Measurements from ENCODE around the gene TENT4B.

The TENT4B gene

DNA sequence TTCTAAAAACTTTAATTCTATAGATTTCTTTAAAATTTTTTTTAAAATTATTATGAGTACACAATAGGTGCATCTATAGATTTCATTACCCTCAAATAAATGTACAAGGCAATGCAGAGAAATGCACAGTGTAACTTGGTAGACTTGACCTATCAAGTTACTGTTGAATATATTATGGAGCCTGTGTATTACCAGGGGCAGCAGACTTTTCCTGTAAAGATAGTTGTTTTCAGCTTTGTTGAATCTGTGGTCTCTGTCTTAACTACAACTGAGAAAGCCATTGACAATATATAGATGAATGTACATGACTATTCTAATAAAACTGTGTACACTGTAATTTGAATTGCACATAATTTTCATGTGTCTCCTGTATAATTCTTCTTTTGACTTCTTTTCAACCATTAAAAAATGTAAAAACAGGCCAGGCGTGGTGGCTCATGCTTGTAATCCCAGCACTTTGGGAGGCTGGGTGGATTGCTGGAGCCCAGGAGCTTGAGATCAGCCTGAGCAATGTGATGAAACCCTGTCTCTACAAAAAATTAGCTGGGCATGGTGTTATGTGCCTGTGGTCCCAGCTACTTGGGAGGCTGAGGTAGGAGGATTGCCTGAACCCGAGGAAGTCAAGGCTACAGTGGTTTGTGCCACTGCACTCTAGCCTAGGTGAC, 39.4 kb downstream of the TENT4B start:
- no peak for DNase-seq (ENCODE audit: low read depth)
- H3K4me3 ChIP-seq (ENCODE audit: control insufficient read depth, low read depth, low read length) = no peak overlapping the region
- TF ChIP-seq, protein P1, sequence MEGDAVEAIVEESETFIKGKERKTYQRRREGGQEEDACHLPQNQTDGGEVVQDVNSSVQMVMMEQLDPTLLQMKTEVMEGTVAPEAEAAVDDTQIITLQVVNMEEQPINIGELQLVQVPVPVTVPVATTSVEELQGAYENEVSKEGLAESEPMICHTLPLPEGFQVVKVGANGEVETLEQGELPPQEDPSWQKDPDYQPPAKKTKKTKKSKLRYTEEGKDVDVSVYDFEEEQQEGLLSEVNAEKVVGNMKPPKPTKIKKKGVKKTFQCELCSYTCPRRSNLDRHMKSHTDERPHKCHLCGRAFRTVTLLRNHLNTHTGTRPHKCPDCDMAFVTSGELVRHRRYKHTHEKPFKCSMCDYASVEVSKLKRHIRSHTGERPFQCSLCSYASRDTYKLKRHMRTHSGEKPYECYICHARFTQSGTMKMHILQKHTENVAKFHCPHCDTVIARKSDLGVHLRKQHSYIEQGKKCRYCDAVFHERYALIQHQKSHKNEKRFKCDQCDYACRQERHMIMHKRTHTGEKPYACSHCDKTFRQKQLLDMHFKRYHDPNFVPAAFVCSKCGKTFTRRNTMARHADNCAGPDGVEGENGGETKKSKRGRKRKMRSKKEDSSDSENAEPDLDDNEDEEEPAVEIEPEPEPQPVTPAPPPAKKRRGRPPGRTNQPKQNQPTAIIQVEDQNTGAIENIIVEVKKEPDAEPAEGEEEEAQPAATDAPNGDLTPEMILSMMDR (conservative IDR thresholded peaks at IDR 0.05; ENCODE audit: control insufficient read depth, insufficient read depth, low read depth, low read length) = no peak

DNA sequence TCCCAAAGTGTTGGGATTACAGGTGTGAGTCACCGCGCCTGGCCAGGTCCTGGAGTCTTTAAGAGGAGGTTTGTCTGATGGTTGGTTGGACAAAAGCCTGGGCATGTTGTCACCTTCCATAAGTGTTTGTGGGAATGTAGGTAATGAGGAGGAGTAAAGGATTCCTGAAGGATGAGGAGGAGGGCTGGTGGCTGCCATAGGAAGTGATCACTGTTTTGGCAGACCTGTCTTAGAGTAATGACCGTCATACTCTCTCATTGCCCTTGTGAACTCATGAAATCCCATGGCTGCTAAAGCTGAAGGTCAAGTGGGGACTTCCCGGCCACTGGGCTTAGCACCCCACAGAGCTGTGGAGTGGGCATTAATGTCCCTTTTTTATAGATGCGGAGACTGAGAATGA, 40.5 kb downstream of the TENT4B start:
- TF ChIP-seq, protein P1 (conservative IDR thresholded peaks at IDR 0.05; ENCODE audit: control insufficient read depth, insufficient read depth, low read depth, low read length) = no peak
- DNase-seq (ENCODE audit: low read depth) = no peak

DNA sequence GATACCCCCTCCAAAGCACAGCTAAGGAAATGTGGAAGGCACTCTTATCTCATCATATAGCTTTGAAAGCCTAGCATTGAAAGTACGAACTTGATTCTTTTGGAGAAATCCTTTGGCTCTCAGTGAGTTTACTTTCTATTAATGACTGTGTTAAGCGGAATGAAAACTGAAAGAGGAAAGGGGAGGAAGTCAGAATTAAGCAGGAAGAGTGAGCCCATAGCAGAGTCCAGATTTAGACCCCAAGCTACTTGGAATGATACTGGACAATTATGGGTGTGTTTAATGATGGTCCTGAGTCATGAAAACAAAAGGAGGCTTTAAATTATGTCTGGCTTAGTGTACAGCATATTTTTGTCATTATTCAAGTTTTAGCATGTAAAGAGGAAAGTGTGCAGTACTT, 42.2 kb downstream of the TENT4B start:
- peak; percentile 58 for DNase-seq (ENCODE audit: low read depth)
- H3K4me3 ChIP-seq (ENCODE audit: control insufficient read depth, low read depth, low read length) = no peak overlapping the region
- TF ChIP-seq, protein P1 (conservative IDR thresholded peaks at IDR 0.05; ENCODE audit: control insufficient read depth, insufficient read depth, low read depth, low read length) = no peak

More for the DNA sequence above, 40.5 kb downstream of the TENT4B start:
- no peak overlapping the region for H3K4me3 ChIP-seq (ENCODE audit: control insufficient read depth, low read depth, low read length)

DNA sequence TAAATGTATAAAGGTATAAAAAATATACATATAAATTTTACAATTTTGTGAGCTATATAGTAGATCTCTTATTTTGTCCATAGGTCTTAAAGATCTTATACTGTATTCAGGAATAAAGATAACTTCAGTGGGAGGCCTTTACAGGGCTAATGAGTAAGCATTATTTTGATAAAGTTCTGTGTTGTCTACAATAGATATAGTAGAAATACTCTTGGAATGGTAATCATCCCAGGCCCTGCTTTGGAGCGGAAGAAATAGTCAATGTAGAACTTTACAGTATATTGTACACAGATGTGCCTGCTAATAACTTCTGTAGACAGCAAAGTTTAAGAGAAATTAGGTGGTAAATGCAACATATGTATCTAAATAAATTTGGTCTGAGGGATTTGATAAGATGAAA, 42.6 kb downstream of the TENT4B start:
- no peak for DNase-seq (ENCODE audit: low read depth)
- H3K4me3 ChIP-seq (ENCODE audit: control insufficient read depth, low read depth, low read length) = no peak overlapping the region
- TF ChIP-seq, protein P1 (conservative IDR thresholded peaks at IDR 0.05; ENCODE audit: control insufficient read depth, insufficient read depth, low read depth, low read length) = no peak

DNA sequence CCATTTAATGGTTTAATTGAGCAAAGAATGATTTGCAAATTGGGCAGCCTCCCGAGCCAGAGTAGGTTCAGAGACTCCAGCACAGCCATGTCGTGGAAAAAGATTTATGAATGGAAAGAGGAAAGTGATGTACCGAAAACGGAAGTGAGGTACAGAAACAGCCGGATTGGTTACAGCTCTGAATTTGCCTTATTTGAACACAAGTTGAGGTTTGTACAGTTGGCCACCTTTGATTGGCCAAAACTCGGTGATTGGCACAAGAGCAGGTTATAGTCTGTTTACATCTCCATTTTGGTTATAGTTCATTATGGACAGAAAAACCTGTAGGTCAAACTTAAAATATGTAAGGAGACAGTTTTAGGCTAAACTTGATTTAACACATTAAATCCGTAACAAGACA, 44.5 kb downstream of the TENT4B start:
- TF ChIP-seq, protein P1 (conservative IDR thresholded peaks at IDR 0.05; ENCODE audit: control insufficient read depth, insufficient read depth, low read depth, low read length) = no peak
- H3K4me3 ChIP-seq (ENCODE audit: control insufficient read depth, low read depth, low read length) = no peak overlapping the region
- no peak for DNase-seq (ENCODE audit: low read depth)

DNA sequence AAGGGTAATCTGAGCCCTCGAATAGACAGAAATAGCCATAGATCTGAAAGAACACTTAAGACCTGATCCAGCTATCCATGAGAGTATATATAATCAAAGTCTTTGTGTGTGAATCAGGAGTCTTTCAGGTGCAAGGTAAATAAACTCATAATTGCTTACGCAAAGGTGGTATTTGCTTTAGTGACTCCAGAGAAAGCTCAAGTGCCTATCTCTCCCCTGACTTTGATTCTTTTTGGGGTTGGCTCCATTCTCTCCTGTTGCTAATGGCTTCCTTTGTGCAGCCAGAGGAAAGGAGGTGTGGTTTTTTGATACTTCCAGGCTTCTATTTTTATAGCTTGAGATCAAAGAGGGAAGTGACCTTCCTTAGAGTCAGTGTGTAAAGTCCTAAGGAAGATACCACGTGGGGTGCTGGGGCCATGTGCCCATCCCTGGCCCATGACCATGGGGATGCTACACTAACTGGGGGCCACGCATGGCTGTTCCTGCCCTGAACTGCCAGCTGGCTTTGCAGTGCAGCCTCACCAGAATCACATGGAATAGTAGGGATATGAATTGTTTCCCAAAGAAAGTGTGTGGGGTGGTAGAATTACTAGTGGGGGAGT, 45.8 kb downstream of the TENT4B start:
- H3K4me3 ChIP-seq (ENCODE audit: control insufficient read depth, low read depth, low read length) = no peak overlapping the region
- TF ChIP-seq, protein P1 (conservative IDR thresholded peaks at IDR 0.05; ENCODE audit: control insufficient read depth, insufficient read depth, low read depth, low read length) = no peak
- no peak for DNase-seq (ENCODE audit: low read depth)
